Stimulated activated CD8-positive, alpha-beta memory T cell treated with anti-CD3 and anti-CD28 coated beads, Interleukin-7, amount 100 ng/mL, for 24 hours (primary cell): ENCODE measurements around the gene FRAT1.

ENCODE experiments used
- DNase-seq: peaks from one replicate; pipeline ENCODE4 v3.0.0-alpha.2; 2020; ENCODE audit warnings: low read depth

The FRAT1 gene

DNA sequence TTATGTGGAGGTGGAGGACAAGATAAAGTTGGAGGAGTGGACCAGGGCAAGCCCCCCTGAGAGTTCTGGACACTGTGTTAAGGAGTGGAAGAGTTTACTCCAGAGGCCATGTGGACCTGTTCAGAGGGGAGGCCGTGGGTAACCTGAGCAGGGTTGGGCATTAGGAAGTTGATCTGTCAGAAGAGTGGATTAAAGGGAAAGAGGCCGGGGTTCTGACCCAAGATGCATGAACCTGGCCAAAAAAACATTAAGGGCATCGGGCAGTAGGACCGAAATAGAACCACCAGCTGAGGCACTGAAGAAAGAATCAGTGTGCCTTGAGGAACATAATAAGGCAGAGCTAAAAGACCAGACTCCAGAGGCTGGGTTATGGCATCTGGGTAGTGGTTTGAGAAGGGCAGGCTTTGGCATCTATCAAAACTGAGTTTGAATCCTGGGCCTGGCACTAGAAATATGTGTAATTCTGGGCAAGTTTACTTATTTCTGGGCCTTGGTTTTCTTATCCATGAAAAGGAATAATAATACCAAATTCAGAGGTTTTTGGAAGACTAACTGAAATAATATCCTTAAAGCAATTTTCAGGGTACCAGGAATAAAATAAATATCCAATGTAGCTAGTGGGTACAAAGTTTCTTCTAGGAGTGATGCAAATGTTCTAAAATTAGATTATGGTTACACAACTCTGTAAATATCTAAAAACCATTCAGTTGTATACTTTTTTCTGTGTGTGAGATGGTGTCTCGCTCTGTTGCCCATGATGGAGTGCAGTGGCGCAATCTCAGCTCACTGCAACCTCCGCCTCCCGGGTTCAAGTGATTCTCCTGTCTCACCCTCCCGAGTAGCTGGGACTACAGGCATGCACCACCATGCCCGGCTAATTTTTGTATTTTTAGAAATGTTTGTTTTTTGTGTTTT, 10.9 kb upstream of the FRAT1 start:
- DNase-seq, result no peak

DNA sequence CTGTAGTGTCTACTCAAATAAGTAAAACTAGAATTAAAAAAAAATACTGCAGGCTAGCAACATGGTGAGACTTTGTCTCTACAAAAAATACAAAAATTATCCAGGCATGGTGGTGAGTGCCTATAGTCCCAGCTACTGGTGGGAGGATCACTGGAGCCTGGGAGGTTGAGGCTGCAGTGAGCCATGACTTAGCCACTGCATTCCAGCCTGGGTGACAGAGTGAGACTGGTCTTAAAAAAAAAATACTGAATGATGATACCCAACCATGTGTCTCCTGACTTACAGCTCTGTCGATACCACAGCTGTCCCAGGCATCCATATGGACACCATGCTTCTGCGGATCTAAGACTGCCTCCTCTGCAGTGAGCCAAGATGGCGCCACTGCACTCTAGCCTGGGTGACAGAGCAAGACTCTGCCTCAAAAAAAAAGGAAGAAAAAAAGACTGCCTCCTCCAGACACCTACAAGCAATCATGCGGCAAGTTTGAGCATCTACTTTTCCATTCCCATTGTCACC, 7.9 kb upstream of the FRAT1 start:
- DNase-seq, result no peak

GRCh38 chr10:97312897-97313296, 6.2 kb upstream of the FRAT1 start:
- DNase-seq, result no peak

- no peak for DNase-seq
Measured at GRCh38 chr10:97314671-97315070, 4.4 kb upstream of the FRAT1 start.

DNA sequence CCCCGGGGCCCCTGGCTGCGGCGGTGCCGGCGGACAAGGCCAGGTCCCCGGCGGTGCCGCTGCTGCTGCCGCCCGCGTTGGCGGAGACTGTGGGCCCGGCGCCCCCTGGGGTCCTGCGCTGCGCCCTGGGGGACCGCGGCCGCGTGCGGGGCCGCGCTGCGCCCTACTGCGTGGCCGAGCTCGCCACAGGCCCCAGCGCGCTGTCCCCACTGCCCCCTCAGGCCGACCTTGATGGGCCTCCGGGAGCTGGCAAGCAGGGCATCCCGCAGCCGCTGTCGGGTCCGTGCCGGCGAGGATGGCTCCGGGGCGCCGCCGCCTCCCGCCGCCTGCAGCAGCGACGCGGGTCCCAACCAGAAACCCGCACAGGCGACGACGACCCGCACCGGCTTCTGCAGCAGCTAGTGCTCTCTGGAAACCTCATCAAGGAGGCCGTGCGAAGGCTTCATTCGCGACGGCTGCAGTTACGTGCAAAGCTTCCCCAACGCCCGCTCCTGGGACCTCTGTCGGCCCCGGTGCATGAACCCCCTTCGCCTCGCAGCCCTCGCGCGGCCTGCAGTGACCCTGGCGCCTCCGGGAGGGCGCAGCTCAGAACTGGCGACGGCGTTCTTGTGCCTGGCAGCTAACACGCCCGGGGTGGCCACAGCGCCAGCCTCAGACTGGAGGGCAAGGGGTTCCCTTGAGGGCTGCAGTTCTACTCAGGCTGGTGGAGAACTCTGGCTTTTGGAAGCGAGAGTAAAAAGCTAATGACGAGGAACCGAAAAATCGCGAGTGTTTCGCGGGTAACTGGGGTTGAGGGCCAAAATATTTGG, 804 bp downstream of the FRAT1 start:
- DNase-seq, result peak; percentile 38

- no peak for DNase-seq
Measured at GRCh38 chr10:97320480-97321031, 1.5 kb downstream of the FRAT1 start.

DNA sequence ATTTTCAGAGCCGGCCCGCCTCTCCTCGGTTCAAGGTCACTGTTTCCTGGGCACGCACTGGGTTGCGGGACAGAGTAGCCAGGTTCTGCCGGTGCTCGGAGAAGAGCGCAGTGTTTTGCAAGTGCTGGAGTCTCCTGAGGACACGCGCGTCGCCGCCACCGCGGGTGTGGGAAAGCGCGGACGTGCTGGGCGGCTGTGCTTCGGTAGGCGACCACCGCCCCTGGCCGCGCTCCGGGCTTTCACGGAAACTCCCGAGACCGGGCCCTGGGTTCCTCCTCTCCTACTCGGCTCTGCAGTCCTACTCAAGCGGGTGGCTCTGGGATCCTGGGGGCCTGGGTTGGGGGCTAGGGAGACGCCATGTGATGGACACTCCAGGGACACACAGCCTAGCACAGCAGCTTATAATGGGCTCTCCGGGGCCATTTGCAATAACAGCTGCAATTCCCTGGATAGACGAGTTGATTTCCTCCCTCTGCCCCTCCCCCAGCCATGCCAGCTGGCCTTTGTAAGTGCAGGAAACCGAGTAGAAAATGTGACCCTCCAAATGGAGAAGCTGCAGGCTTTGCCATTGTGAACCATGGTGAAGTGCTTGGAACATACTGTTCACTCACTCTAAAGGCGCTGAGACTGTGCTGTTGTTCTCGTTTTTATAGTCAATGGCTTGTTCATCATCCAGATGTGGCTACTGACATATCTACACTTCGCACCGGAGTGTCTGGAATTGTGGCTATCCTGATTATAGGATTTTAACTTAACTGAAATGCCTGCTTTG, 2.1 kb downstream of the FRAT1 start:
- no peak for DNase-seq

DNA sequence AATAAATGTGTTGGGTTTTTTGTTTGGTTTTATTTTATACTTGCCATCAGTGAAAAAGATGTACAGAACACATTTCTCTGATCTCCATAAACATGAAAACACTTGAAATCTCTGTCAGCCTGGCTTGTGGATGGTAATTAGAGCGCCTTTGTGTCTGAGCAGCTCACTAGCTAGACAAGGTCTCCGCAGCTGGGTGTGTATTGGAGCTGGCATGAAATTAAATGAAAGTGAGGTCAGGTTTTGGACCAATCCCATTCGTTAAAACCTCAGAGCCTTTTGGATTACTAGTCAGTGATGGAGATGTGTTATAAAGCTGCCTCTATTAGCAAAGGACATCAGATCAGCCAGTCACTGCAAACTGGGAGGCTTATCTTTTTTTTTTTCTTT, 2.7 kb downstream of the FRAT1 start:
- no peak for DNase-seq

GRCh38 chr10:97323501-97323900, 4.4 kb downstream of the FRAT1 start:
- no peak for DNase-seq

DNA sequence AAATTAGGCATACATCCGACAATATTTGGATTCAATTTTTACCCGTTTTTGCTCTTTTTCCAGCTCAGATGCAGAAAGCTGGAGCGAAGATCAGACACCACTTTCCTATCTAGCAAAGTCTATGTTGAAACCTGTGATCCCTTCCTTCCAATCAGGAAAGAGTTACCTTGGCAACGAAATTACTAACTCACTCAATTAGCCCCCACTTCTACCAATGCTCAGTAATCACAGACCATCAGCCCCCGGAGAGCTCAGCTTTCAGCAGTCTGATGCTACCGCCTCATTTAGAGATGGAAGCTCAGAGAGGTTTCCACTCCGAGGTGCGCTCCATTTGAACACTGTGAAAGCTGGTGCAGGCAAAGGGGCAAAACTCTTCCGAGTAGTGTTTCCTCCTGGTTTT, 6.7 kb downstream of the FRAT1 start:
- DNase-seq, result no peak

GRCh38 chr10:97327348-97328294, 8.6 kb downstream of the FRAT1 start:
- DNase-seq, result no peak

DNA sequence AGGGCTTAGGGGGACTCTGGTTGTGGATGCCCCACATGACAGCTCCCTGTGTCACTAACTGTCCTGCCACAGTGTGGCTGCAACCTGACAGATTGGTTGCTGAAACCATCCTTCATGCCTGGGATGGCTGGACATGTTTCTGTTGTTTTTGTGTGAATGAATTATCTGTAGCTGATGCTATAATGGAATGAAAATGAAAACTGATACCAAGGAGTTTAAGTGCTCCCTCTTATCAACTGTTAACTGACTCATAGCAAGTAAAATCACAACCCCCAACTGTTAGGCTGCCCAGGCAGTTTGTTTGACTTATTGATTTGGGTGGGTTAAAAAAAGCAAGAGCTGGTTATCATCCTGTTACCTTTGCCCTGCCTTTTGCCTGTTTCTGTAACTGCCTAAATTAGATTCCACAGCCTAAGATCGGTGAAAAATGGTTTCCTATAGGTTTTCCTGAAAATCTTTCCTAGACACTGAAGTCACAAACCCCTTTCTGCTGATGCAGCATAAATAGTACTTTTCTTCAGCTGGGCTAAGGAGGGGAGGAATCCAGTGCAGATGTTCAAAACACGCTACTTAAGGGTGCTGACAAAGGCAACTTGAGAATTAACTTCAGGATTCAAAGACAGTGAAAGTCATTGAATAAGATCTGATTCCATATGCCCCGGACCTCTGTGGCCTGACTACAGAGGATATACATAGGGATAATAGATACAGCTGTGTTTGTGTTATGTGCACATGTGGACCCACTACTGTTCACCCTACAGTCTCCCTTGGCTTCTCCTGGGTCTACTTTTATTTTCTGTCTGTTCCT, 9.8 kb downstream of the FRAT1 start:
- DNase-seq, result no peak

DNA sequence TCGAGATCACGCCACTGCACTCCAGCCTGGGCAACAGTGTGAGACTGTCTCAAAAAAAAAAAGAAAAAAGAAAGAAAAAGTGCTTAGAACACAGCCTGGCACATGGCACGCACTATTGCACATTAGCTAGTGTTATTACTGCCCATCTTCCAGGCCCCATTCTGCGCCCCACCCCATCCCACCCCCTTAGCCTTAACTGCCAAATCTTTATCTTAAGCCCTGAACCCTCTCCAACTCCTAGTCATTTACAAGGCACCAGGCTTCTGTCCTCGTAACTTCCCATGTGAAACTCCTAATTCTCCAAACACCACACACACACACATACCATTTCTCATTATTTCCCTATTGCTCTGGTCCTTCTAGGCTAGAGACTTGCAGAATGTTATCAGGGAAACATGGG, 10.7 kb downstream of the FRAT1 start:
- DNase-seq, result no peak

GRCh38 chr10:97331153-97331703, 12.2 kb downstream of the FRAT1 start:
- DNase-seq, result no peak

- no peak for DNase-seq
Measured at GRCh38 chr10:97332591-97333350, 13.7 kb downstream of the FRAT1 start.

GRCh38 chr10:97333351-97333600, 14.2 kb downstream of the FRAT1 start:
- DNase-seq, result no peak

DNA sequence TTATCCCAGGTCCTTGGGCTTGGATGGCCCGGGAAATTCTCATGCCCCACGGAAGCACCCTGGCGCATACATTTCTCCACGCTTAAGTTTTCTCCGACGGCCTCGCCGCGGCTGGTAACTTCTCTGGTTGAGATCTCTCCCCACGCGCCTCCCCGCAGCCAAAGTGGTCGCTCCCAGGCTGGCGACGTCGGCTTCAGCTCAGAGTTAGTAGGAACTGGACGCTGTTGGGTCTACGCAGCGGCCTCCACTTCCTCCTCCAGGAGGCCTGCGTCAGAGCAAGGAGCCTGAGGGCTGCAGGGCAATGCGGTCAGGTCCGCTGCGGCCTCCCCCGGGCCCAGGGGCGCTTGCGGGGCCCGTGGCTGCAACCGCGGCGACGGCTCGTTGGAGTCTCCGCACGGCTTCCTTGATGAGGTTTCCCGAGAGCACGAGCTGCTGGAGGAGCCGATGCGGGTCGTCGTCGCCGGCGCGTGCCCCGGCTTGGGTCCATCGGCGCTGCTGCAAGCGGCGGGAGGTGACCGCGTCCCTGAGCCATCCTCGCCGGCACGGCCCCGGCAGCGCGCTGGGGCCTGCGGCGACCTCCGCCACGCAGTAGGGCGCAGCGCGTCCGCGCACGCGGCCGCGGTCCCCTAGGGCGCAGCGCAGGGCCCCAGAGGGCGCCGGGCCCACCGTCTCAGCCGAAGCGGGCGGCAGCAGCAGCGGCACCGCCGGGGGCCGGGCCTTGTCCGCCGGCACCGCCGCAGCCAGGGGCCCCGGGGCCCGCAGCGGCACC, 14.7 kb downstream of the FRAT1 start:
- DNase-seq, result no peak
